Caco-2 (cell line): Measurements from ENCODE around the gene APLNR. TPM values are rescaled to one million over a fixed set of nuclear protein-coding genes. Genes with fewer than 3 reads are reported as not detected.

Source experiments
- BruUV-seq: library from RNA; stranded (reverse); fragments of 400-500 nt; replicated peaks from 2 replicates; lab custom pipeline; 2021; lab: Mats Ljungman, UMichigan
- CTCF ChIA-PET: fragments of 300-600 bp; sonication (Branson Sonifier 250); formaldehyde crosslinking; loops from one replicate; lab custom pipeline; 2022; ENCODE audit warnings: antibody characterized with exemption; lab: Charles Lee
- POLR2A ChIA-PET: fragments of 300-600 bp; sonication (Branson Sonifier 250); formaldehyde crosslinking; loops from one replicate; lab custom pipeline; 2022; ENCODE audit warnings: antibody characterized with exemption; lab: Charles Lee
- DNase-seq, 2 experiments: peaks; one replicate each; pipeline versions ENCODE4 v3.0.0 to v3.0.0-alpha.2; 2020 to 2022
- H3K27me3 ChIP-seq: replicated peaks from 2 replicates; pipeline ENCODE4 v1.6.0; 2011; ENCODE audit warnings: low read length; ENCODE audit not compliant: control insufficient read depth, insufficient read depth
- H3K36me3 ChIP-seq: 2 replicates; pipeline ENCODE4 v1.5.1; 2011; ENCODE audit warnings: low read length; ENCODE audit not compliant: control insufficient read depth, insufficient read depth
- H3K4me1 ChIP-seq: fragments of 250-450 bp; sonication (Bioruptor Pico); 2 replicates; pipeline ENCODE4 v1.5.1; 2020; ENCODE audit warnings: mild to moderate bottlenecking
- H3K4me3 ChIP-seq: 2 replicates; pipeline ENCODE4 v1.5.1; 2011; ENCODE audit warnings: low read depth, mild to moderate bottlenecking, control low read depth, low read length
- H3K9me3 ChIP-seq: fragments of 250-450 bp; sonication (Bioruptor Pico); 2 replicates; pipeline ENCODE4 v1.5.1; 2020; ENCODE audit warnings: mild to moderate bottlenecking, moderate library complexity
- H3K27ac Mint-ChIP-seq: one replicate; pipeline ENCODE4 v1.8.0; 2022; ENCODE audit warnings: mixed read lengths; ENCODE audit not compliant: unreplicated experiment
- H3K27me3 Mint-ChIP-seq: one replicate; pipeline ENCODE4 v1.8.0; 2022; ENCODE audit warnings: mixed read lengths; ENCODE audit not compliant: insufficient read depth, unreplicated experiment
- H3K36me3 Mint-ChIP-seq: one replicate; pipeline ENCODE4 v1.8.0; 2022; ENCODE audit warnings: mild to moderate bottlenecking, mixed read lengths; ENCODE audit not compliant: insufficient read depth, unreplicated experiment
- H3K4me1 Mint-ChIP-seq: one replicate; pipeline ENCODE4 v1.8.0; 2022; ENCODE audit warnings: low read depth, mixed read lengths; ENCODE audit not compliant: unreplicated experiment
- H3K4me3 Mint-ChIP-seq: one replicate; pipeline ENCODE4 v1.8.0; 2022; ENCODE audit warnings: mild to moderate bottlenecking, moderate library complexity, mixed read lengths; ENCODE audit not compliant: unreplicated experiment
- H3K9me3 Mint-ChIP-seq: one replicate; pipeline ENCODE4 v1.8.0; 2022; ENCODE audit warnings: mixed read lengths; ENCODE audit not compliant: unreplicated experiment
- CTCF ChIP-seq, 2 experiments: fragments of 200-600 bp in 1 of 2; IDR thresholded peaks; 1 replicate in 1 of 2; 2 replicates in 1 of 2; pipeline versions ENCODE4 v1.5.1 to v1.8.0; 2011 to 2022; ENCODE audit warnings: antibody characterized with exemption in 1 of 2, control low read depth in 1 of 2, inconsistent platforms in 1 of 2, low read depth in 1 of 2, low read length in 1 of 2, mild to moderate bottlenecking in 1 of 2, moderate library complexity in 1 of 2; ENCODE audit not compliant: insufficient read depth in 1 of 2, severe bottlenecking in 1 of 2, unreplicated experiment in 1 of 2
- intact Hi-C: fragments of 100-400 bp; cut with micrococcal nuclease; formaldehyde crosslinking; loops from one replicate; pipeline ENCODE4 v1.10.0; 2022; ENCODE audit not compliant: unreplicated experiment
- total RNA-seq: library from RNA; stranded (reverse); gene quantifications from 2 replicates; pipeline ENCODE4 v1.2.3, GENCODE V29; 2022

The APLNR gene
- total RNA-seq, 1 experiment from 2014 or later = not detected

GRCh38 chr11:57262157-57262556 is 25.1 kb upstream of the APLNR start:
- TF ChIP-seq CTCF (IDR thresholded peaks at IDR 0.05; ENCODE audit: insufficient read depth in 1 of 2, low read depth in 1 of 2, low read length in 1 of 2, severe bottlenecking in 1 of 2, unreplicated experiment in 1 of 2) = no peak
- Mint-ChIP-seq H3K9me3 (no peaks in the 10 kb centered on the region), H3K36me3 (no peaks in the 10 kb centered on the region), H3K27ac (no peak overlapping the region), H3K4me1 (no peaks in the 10 kb centered on the region), H3K27me3 (peaks cover 5% of the 10 kb centered on the region), H3K4me3 (no peak overlapping the region)
- DNase-seq = no peak
- H3K4me1 ChIP-seq = no peaks in the 10 kb centered on the region
- no TSS peak for BruUV-seq
- POLR2A ChIA-PET = no interaction called here
- intact Hi-C loops = no loop called here
- H3K36me3 ChIP-seq = no peaks in the 10 kb centered on the region
- H3K27me3 ChIP-seq = no peaks in the 10 kb centered on the region
- CTCF ChIA-PET = no interaction called here
- H3K9me3 ChIP-seq = no peaks in the 10 kb centered on the region
- H3K4me3 ChIP-seq = no peak overlapping the region

GRCh38 chr11:57260937-57261783 is 24.1 kb upstream of the APLNR start:
- Mint-ChIP-seq H3K27ac (no peak overlapping the region), H3K9me3 (no peaks in the 10 kb centered on the region), H3K4me3 (no peak overlapping the region), H3K27me3 (peaks cover 5% of the 10 kb centered on the region), H3K4me1 (no peaks in the 10 kb centered on the region), H3K36me3 (no peaks in the 10 kb centered on the region)
- no peak for DNase-seq
- H3K27me3 ChIP-seq = no peaks in the 10 kb centered on the region
- H3K36me3 ChIP-seq = no peaks in the 10 kb centered on the region
- BruUV-seq = no TSS peak
- H3K4me3 ChIP-seq = no peak overlapping the region
- ChIA-PET POLR2A (no interaction called here), CTCF (no interaction called here)
- intact Hi-C loops = no loop called here
- H3K4me1 ChIP-seq = no peaks in the 10 kb centered on the region
- TF ChIP-seq CTCF (IDR thresholded peaks at IDR 0.05; ENCODE audit: insufficient read depth in 1 of 2, low read depth in 1 of 2, low read length in 1 of 2, severe bottlenecking in 1 of 2, unreplicated experiment in 1 of 2) = no peak
- H3K9me3 ChIP-seq = no peaks in the 10 kb centered on the region

GRCh38 chr11:57256119-57256518 is 19.1 kb upstream of the APLNR start:
- H3K4me3 Mint-ChIP-seq = no peak overlapping the region
- no peak for TF ChIP-seq CTCF (IDR thresholded peaks at IDR 0.05; ENCODE audit: insufficient read depth in 1 of 2, low read depth in 1 of 2, low read length in 1 of 2, severe bottlenecking in 1 of 2, unreplicated experiment in 1 of 2)
- POLR2A ChIA-PET = no interaction called here
- intact Hi-C loops = no loop called here
- H3K27ac Mint-ChIP-seq = no peak overlapping the region
- H3K9me3 Mint-ChIP-seq = no peaks in the 10 kb centered on the region
- DNase-seq = no peak
- Histone ChIP-seq H3K4me1 (no peaks in the 10 kb centered on the region), H3K4me3 (no peak overlapping the region), H3K36me3 (no peaks in the 10 kb centered on the region), H3K9me3 (no peaks in the 10 kb centered on the region), H3K27me3 (peaks cover 1% of the 10 kb centered on the region; the same call in 1 of the 2 replicates)
- no peaks in the 10 kb centered on the region for H3K4me1 Mint-ChIP-seq
- H3K27me3 Mint-ChIP-seq = peaks cover 5% of the 10 kb centered on the region
- H3K36me3 Mint-ChIP-seq = no peaks in the 10 kb centered on the region
- CTCF ChIA-PET = no interaction called here
- BruUV-seq = no TSS peak
